ENCODE results near the gene PNKD.

The PNKD gene

GRCh38 chr2:218345491-218346236 lies 75.3 kb downstream of the PNKD start:
- Histone ChIP-seq H2AK5ac (ENCODE audit: low read length) (no peak overlapping the region), H3K9me3 (ENCODE audit: insufficient read depth, low read depth, low read length) (no peaks in the 10 kb centered on the region), H2BK5ac (ENCODE audit: low read depth, low read length, poor library complexity) (no peak overlapping the region), H3K36me3 (ENCODE audit: control insufficient read depth in 1 of 2, insufficient read depth in 2 of 2, low read length in 2 of 2) (peaks cover 7% of the 10 kb centered on the region in 2 experiments), H3K4me1 (ENCODE audit: control insufficient read depth in 1 of 2, insufficient read depth in 2 of 2, low read length in 2 of 2) (peaks cover 0 to 3% of the 10 kb centered on the region in 2 experiments), H3K14ac (ENCODE audit: low read length) (no peak overlapping the region), H3K27ac (ENCODE audit: low read depth, low read length) (no peak overlapping the region), H3K27me3 (ENCODE audit: insufficient read depth, low read length) (no peaks in the 10 kb centered on the region), H3K23ac (ENCODE audit: low read length) (no peak overlapping the region), H3K79me2 (ENCODE audit: control insufficient read depth, insufficient read depth, low read length, poor library complexity) (no peaks in the 10 kb centered on the region), H3K4me3 (ENCODE audit: low read depth, low read length) (no peak overlapping the region), H3K4ac (ENCODE audit: low read depth, low read length) (no peak overlapping the region), H2BK12ac (ENCODE audit: low read length) (no peak overlapping the region), H4K91ac (ENCODE audit: low read depth, low read length) (no peak overlapping the region), H3K79me1 (ENCODE audit: low read length) (no peaks in the 10 kb centered on the region), H4K8ac (ENCODE audit: low read depth, low read length) (no peak overlapping the region), H3K18ac (ENCODE audit: low read length) (no peak overlapping the region), H4K12ac (ENCODE audit: low read depth, low read length) (no peak overlapping the region), H2BK120ac (ENCODE audit: insufficient read depth, low read length, poor library complexity) (no peak overlapping the region), H3K4me2 (ENCODE audit: low read length) (no peak overlapping the region), H3K9ac (ENCODE audit: low read length) (no peak overlapping the region), H2AFZ (ENCODE audit: insufficient read depth, low read length, poor library complexity) (no peak overlapping the region)
- no CpG with 5 or more reads among the region's 12 CpGs for WGBS (ENCODE audit: extremely low coverage, insufficient coverage, insufficient read length)
- DNase-seq, result no peak

GRCh38 chr2:218347172-218347571 lies 76.9 kb downstream of the PNKD start:
- Histone ChIP-seq H3K79me2 (ENCODE audit: control insufficient read depth, insufficient read depth, low read length, poor library complexity) (no peaks in the 10 kb centered on the region), H3K4me2 (ENCODE audit: low read length) (no peak overlapping the region), H3K79me1 (ENCODE audit: low read length) (no peaks in the 10 kb centered on the region), H2AK5ac (ENCODE audit: low read length) (no peak overlapping the region), H3K4me3 (ENCODE audit: low read depth, low read length) (no peak overlapping the region), H3K36me3 (ENCODE audit: control insufficient read depth in 1 of 2, insufficient read depth in 2 of 2, low read length in 2 of 2) (peaks cover 2 to 7% of the 10 kb centered on the region in 2 experiments), H2BK12ac (ENCODE audit: low read length) (no peak overlapping the region), H3K14ac (ENCODE audit: low read length) (no peak overlapping the region), H4K91ac (ENCODE audit: low read depth, low read length) (no peak overlapping the region), H2BK5ac (ENCODE audit: low read depth, low read length, poor library complexity) (no peak overlapping the region), H2AFZ (ENCODE audit: insufficient read depth, low read length, poor library complexity) (no peak overlapping the region), H3K18ac (ENCODE audit: low read length) (no peak overlapping the region), H3K4ac (ENCODE audit: low read depth, low read length) (no peak overlapping the region), H3K9me3 (ENCODE audit: insufficient read depth, low read depth, low read length) (peaks cover 1% of the 10 kb centered on the region), H4K8ac (ENCODE audit: low read depth, low read length) (no peak overlapping the region), H3K27me3 (ENCODE audit: insufficient read depth, low read length) (no peaks in the 10 kb centered on the region), H3K27ac (ENCODE audit: low read depth, low read length) (no peak overlapping the region), H4K12ac (ENCODE audit: low read depth, low read length) (no peak overlapping the region), H3K23ac (ENCODE audit: low read length) (no peak overlapping the region), H3K4me1 (ENCODE audit: control insufficient read depth in 1 of 2, insufficient read depth in 2 of 2, low read length in 2 of 2) (peaks cover 0 to 3% of the 10 kb centered on the region in 2 experiments), H2BK120ac (ENCODE audit: insufficient read depth, low read length, poor library complexity) (no peak overlapping the region), H3K9ac (ENCODE audit: low read length) (no peak overlapping the region)
- DNase-seq, result no peak
- no CpG with 5 or more reads among the region's 5 CpGs for WGBS (ENCODE audit: extremely low coverage, insufficient coverage, insufficient read length)

- H3K9ac ChIP-seq (ENCODE audit: low read length), result no peak overlapping the region
- H3K4me1 ChIP-seq (ENCODE audit: control insufficient read depth in 1 of 2, insufficient read depth in 2 of 2, low read length in 2 of 2), result peaks cover 15 to 19% of the 10 kb centered on the region in 2 experiments
- no peaks in the 10 kb centered on the region for H3K79me2 ChIP-seq (ENCODE audit: control insufficient read depth, insufficient read depth, low read length, poor library complexity)
- no peak overlapping the region for H2AFZ ChIP-seq (ENCODE audit: insufficient read depth, low read length, poor library complexity)
- H4K12ac ChIP-seq (ENCODE audit: low read depth, low read length), result no peak overlapping the region
- no peak overlapping the region for H2BK120ac ChIP-seq (ENCODE audit: insufficient read depth, low read length, poor library complexity)
- no peak overlapping the region for H3K18ac ChIP-seq (ENCODE audit: low read length)
- no peak overlapping the region for H2BK5ac ChIP-seq (ENCODE audit: low read depth, low read length, poor library complexity)
- no peak overlapping the region for H3K14ac ChIP-seq (ENCODE audit: low read length)
- no peak overlapping the region for H3K27ac ChIP-seq (ENCODE audit: low read depth, low read length)
- no peaks in the 10 kb centered on the region for H3K36me3 ChIP-seq (ENCODE audit: control insufficient read depth in 1 of 2, insufficient read depth in 2 of 2, low read length in 2 of 2)
- no peak overlapping the region for H3K4ac ChIP-seq (ENCODE audit: low read depth, low read length)
- H4K8ac ChIP-seq (ENCODE audit: low read depth, low read length), result no peak overlapping the region
- peaks cover 7% of the 10 kb centered on the region for H3K9me3 ChIP-seq (ENCODE audit: insufficient read depth, low read depth, low read length)
- no peak overlapping the region for H3K4me3 ChIP-seq (ENCODE audit: low read depth, low read length)
- H2BK12ac ChIP-seq (ENCODE audit: low read length), result no peak overlapping the region
- H3K4me2 ChIP-seq (ENCODE audit: low read length), result no peak overlapping the region
- no peak overlapping the region for H2AK5ac ChIP-seq (ENCODE audit: low read length)
- peaks cover 14% of the 10 kb centered on the region for H3K79me1 ChIP-seq (ENCODE audit: low read length)
- no peaks in the 10 kb centered on the region for H3K27me3 ChIP-seq (ENCODE audit: insufficient read depth, low read length)
- H3K23ac ChIP-seq (ENCODE audit: low read length), result no peak overlapping the region
- no peak overlapping the region for H4K91ac ChIP-seq (ENCODE audit: low read depth, low read length)
- no CpG with 5 or more reads among the region's 14 CpGs for WGBS (ENCODE audit: extremely low coverage, insufficient coverage, insufficient read length)
- no peak for DNase-seq
These were observed 83.7 kb downstream of the PNKD start for GRCh38 chr2:218354045-218354444.

- Histone ChIP-seq H2AK5ac (ENCODE audit: low read length) (no peak overlapping the region), H3K9me3 (ENCODE audit: insufficient read depth, low read depth, low read length) (peaks cover 7% of the 10 kb centered on the region), H2AFZ (ENCODE audit: insufficient read depth, low read length, poor library complexity) (no peak overlapping the region), H3K18ac (ENCODE audit: low read length) (no peak overlapping the region), H3K4me2 (ENCODE audit: low read length) (no peak overlapping the region), H3K4ac (ENCODE audit: low read depth, low read length) (no peak overlapping the region), H3K79me1 (ENCODE audit: low read length) (peaks cover 14% of the 10 kb centered on the region), H3K79me2 (ENCODE audit: control insufficient read depth, insufficient read depth, low read length, poor library complexity) (no peaks in the 10 kb centered on the region), H3K23ac (ENCODE audit: low read length) (no peak overlapping the region), H3K14ac (ENCODE audit: low read length) (no peak overlapping the region), H4K8ac (ENCODE audit: low read depth, low read length) (no peak overlapping the region), H3K27me3 (ENCODE audit: insufficient read depth, low read length) (no peaks in the 10 kb centered on the region), H3K4me1 (ENCODE audit: control insufficient read depth in 1 of 2, insufficient read depth in 2 of 2, low read length in 2 of 2) (peaks cover 15 to 22% of the 10 kb centered on the region in 2 experiments), H4K91ac (ENCODE audit: low read depth, low read length) (no peak overlapping the region), H3K4me3 (ENCODE audit: low read depth, low read length) (no peak overlapping the region), H2BK120ac (ENCODE audit: insufficient read depth, low read length, poor library complexity) (no peak overlapping the region), H3K9ac (ENCODE audit: low read length) (no peak overlapping the region), H2BK5ac (ENCODE audit: low read depth, low read length, poor library complexity) (no peak overlapping the region), H3K36me3 (ENCODE audit: control insufficient read depth in 1 of 2, insufficient read depth in 2 of 2, low read length in 2 of 2) (no peaks in the 10 kb centered on the region), H3K27ac (ENCODE audit: low read depth, low read length) (no peak overlapping the region), H4K12ac (ENCODE audit: low read depth, low read length) (no peak overlapping the region), H2BK12ac (ENCODE audit: low read length) (no peak overlapping the region)
- WGBS (ENCODE audit: extremely low coverage, insufficient coverage, insufficient read length), result no CpG with 5 or more reads among the region's 20 CpGs
- peak in 1 of 2 donors; percentile 48 for DNase-seq
These were observed 84.6 kb downstream of the PNKD start for GRCh38 chr2:218354850-218355443.
